22Rv1 (cell line): Measurements from ENCODE around the gene ANXA6.

Experiments
- ZFX ChIP-seq: fragments of 450-650 bp; IDR thresholded peaks from 2 replicates; pipeline ENCODE4 v1.6.1; 2017; ENCODE audit warnings: antibody characterized with exemption, borderline replicate concordance
- TF ChIP-seq, protein P1 (sequence below): fragments of 450-650 bp; IDR thresholded peaks from 2 replicates; pipeline ENCODE4 v1.5.1; 2017; ENCODE audit warnings: mild to moderate bottlenecking

GRCh38 chr5:151084363-151084762 is 73.2 kb downstream of the ANXA6 start:
- TF ChIP-seq, protein P1, sequence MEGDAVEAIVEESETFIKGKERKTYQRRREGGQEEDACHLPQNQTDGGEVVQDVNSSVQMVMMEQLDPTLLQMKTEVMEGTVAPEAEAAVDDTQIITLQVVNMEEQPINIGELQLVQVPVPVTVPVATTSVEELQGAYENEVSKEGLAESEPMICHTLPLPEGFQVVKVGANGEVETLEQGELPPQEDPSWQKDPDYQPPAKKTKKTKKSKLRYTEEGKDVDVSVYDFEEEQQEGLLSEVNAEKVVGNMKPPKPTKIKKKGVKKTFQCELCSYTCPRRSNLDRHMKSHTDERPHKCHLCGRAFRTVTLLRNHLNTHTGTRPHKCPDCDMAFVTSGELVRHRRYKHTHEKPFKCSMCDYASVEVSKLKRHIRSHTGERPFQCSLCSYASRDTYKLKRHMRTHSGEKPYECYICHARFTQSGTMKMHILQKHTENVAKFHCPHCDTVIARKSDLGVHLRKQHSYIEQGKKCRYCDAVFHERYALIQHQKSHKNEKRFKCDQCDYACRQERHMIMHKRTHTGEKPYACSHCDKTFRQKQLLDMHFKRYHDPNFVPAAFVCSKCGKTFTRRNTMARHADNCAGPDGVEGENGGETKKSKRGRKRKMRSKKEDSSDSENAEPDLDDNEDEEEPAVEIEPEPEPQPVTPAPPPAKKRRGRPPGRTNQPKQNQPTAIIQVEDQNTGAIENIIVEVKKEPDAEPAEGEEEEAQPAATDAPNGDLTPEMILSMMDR = no peak
- no peak for TF ChIP-seq ZFX
